ENCODE results near the gene NT5E.
A peak's percentile ranks its signal among the peaks of the same experiment; 100 is the strongest.
"Not testable (repeated sequence)": the region's sequence is repeated elsewhere in the genome, so short reads cannot be mapped to it uniquely, and the experiment has no call there.

Gene NT5E

GRCh38 chr6:85449818-85450759 is at the start of gene NT5E:
NT5E (plus strand) TSS chr6:85450083; CDS start chr6:85450140, 57 bp downstream.
- peaks cover 3% of the 10 kb centered on the region; the same call in 1 of the 2 replicates for H3K4me1 ChIP-seq (ENCODE audit: control insufficient read depth, insufficient read depth, low read length)
- H3K4me3 ChIP-seq (ENCODE audit: low read depth, low read length) = peak within 1 kb of the TSS; percentile 63
- peak within 1 kb of the TSS; percentile 57 for H3K9ac ChIP-seq (ENCODE audit: low read length)
- H3K36me3 ChIP-seq (ENCODE audit: control insufficient read depth, insufficient read depth, low read length) = no peaks in the 10 kb centered on the region
- no peak within 1 kb of the TSS for H3K27ac ChIP-seq (ENCODE audit: low read depth, low read length)
- H3K9me3 ChIP-seq (ENCODE audit: control insufficient read depth, insufficient read depth, low read depth, low read length) = no peaks in the 10 kb centered on the region
- H3K27me3 ChIP-seq (ENCODE audit: control insufficient read depth, insufficient read depth, low read length) = peaks cover 81% of the 10 kb centered on the region

DNA sequence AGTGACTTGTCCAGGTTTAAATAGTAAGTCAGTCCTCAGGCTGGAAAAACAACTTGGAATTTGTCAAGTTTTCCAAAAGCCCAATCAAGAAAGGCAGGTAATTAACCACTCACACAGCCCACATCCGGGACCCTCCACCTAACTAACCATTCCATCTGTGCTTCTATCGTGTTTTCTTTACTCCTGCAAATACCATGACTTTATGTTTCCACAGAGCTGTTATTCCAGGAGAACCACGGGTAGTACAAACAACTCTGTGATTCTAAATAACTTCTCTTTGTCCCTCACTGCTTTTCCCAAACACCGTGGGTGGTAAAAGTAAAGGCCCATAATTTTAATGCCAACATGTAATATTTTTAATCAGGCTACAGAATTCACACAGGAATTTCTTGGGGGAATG is 49.6 kb upstream of the NT5E start:
- H3K36me3 ChIP-seq (ENCODE audit: control insufficient read depth, insufficient read depth, low read length) = no peaks in the 10 kb centered on the region
- no peak overlapping the region for H3K4me3 ChIP-seq (ENCODE audit: low read depth, low read length)
- H3K4me1 ChIP-seq (ENCODE audit: control insufficient read depth, insufficient read depth, low read length) = peaks cover 36% of the 10 kb centered on the region
- no peak overlapping the region for H3K9ac ChIP-seq (ENCODE audit: low read length)
- no peak overlapping the region for H3K27ac ChIP-seq (ENCODE audit: low read depth, low read length)
- no peaks in the 10 kb centered on the region for H3K9me3 ChIP-seq (ENCODE audit: control insufficient read depth, insufficient read depth, low read depth, low read length)
- no peaks in the 10 kb centered on the region for H3K27me3 ChIP-seq (ENCODE audit: control insufficient read depth, insufficient read depth, low read length)

- Histone ChIP-seq H3K9me3 (ENCODE audit: control insufficient read depth, insufficient read depth, low read depth, low read length) (no peaks in the 10 kb centered on the region), H3K9ac (ENCODE audit: low read length) (no peak overlapping the region), H3K36me3 (ENCODE audit: control insufficient read depth, insufficient read depth, low read length) (no peaks in the 10 kb centered on the region), H3K27me3 (ENCODE audit: control insufficient read depth, insufficient read depth, low read length) (no peaks in the 10 kb centered on the region), H3K27ac (ENCODE audit: low read depth, low read length) (no peak overlapping the region), H3K4me3 (ENCODE audit: low read depth, low read length) (no peak overlapping the region), H3K4me1 (ENCODE audit: control insufficient read depth, insufficient read depth, low read length) (peaks cover 37% of the 10 kb centered on the region)
These were observed 48.5 kb upstream of the NT5E start for GRCh38 chr6:85401186-85402021.

GRCh38 chr6:85402071-85402470 is 47.8 kb upstream of the NT5E start:
- Histone ChIP-seq H3K4me1 (ENCODE audit: control insufficient read depth, insufficient read depth, low read length) (peaks cover 37% of the 10 kb centered on the region), H3K4me3 (ENCODE audit: low read depth, low read length) (no peak overlapping the region), H3K27ac (ENCODE audit: low read depth, low read length) (no peak overlapping the region), H3K9ac (ENCODE audit: low read length) (no peak overlapping the region), H3K9me3 (ENCODE audit: control insufficient read depth, insufficient read depth, low read depth, low read length) (no peaks in the 10 kb centered on the region), H3K27me3 (ENCODE audit: control insufficient read depth, insufficient read depth, low read length) (no peaks in the 10 kb centered on the region), H3K36me3 (ENCODE audit: control insufficient read depth, insufficient read depth, low read length) (no peaks in the 10 kb centered on the region)

GRCh38 chr6:85402922-85403321 is 47.0 kb upstream of the NT5E start:
- no peaks in the 10 kb centered on the region for H3K27me3 ChIP-seq (ENCODE audit: control insufficient read depth, insufficient read depth, low read length)
- no peaks in the 10 kb centered on the region for H3K36me3 ChIP-seq (ENCODE audit: control insufficient read depth, insufficient read depth, low read length)
- peaks cover 37% of the 10 kb centered on the region for H3K4me1 ChIP-seq (ENCODE audit: control insufficient read depth, insufficient read depth, low read length)
- no peaks in the 10 kb centered on the region for H3K9me3 ChIP-seq (ENCODE audit: control insufficient read depth, insufficient read depth, low read depth, low read length)
- no peak overlapping the region for H3K4me3 ChIP-seq (ENCODE audit: low read depth, low read length)
- H3K27ac ChIP-seq (ENCODE audit: low read depth, low read length) = no peak overlapping the region
- no peak overlapping the region for H3K9ac ChIP-seq (ENCODE audit: low read length)

DNA sequence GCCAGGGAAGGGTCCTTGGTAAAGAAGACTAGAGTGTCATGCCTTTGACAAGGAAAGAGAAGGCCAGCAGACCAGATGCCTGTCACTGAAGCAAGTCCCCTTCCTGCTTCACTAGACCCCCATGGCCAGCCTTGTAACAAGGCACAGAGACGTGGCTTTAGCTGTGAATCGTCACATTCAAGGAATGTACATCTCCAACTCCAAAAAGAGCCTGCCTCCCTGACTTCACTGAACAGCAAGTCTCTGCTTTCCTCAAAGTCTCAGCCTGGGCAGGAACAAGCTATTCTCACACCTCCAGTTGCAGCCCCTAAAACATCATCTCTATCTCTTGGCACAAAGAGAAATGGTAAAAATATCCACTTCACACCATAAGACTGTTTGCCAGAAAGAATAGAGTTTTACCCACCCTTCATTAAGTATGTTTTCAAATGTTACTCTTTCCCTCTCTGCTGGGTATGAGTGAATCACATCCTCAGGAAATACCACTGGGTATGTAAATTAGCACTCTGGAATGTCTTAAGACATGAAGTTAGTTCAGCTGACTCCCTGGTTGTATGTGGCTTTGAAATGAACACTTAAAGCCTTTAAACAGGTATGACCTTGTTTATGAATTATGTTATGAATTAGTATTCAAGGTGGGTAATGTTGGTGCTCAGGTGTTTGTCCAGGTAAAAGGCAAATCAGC is 46.4 kb upstream of the NT5E start:
- H3K9ac ChIP-seq (ENCODE audit: low read length) = no peak overlapping the region
- H3K27ac ChIP-seq (ENCODE audit: low read depth, low read length) = 0 out of 2 replicates have a peak overlapping the region, but pooled peaks have one; percentile 27
- no peaks in the 10 kb centered on the region for H3K27me3 ChIP-seq (ENCODE audit: control insufficient read depth, insufficient read depth, low read length)
- peaks cover 37% of the 10 kb centered on the region for H3K4me1 ChIP-seq (ENCODE audit: control insufficient read depth, insufficient read depth, low read length)
- no peak overlapping the region for H3K4me3 ChIP-seq (ENCODE audit: low read depth, low read length)
- no peaks in the 10 kb centered on the region for H3K9me3 ChIP-seq (ENCODE audit: control insufficient read depth, insufficient read depth, low read depth, low read length)
- no peaks in the 10 kb centered on the region for H3K36me3 ChIP-seq (ENCODE audit: control insufficient read depth, insufficient read depth, low read length)

GRCh38 chr6:85404016-85404563 is 45.8 kb upstream of the NT5E start:
- 0 out of 2 replicates have a peak overlapping the region, but pooled peaks have one; percentile 27 for H3K27ac ChIP-seq (ENCODE audit: low read depth, low read length)
- H3K9ac ChIP-seq (ENCODE audit: low read length); H3K36me3 ChIP-seq (ENCODE audit: control insufficient read depth, insufficient read depth, low read length); H3K4me3 ChIP-seq (ENCODE audit: low read depth, low read length); H3K9me3 ChIP-seq (ENCODE audit: control insufficient read depth, insufficient read depth, low read depth, low read length); H3K27me3 ChIP-seq (ENCODE audit: control insufficient read depth, insufficient read depth, low read length): not testable (repeated sequence)
- H3K4me1 ChIP-seq (ENCODE audit: control insufficient read depth, insufficient read depth, low read length) = peaks cover 37% of the 10 kb centered on the region

DNA sequence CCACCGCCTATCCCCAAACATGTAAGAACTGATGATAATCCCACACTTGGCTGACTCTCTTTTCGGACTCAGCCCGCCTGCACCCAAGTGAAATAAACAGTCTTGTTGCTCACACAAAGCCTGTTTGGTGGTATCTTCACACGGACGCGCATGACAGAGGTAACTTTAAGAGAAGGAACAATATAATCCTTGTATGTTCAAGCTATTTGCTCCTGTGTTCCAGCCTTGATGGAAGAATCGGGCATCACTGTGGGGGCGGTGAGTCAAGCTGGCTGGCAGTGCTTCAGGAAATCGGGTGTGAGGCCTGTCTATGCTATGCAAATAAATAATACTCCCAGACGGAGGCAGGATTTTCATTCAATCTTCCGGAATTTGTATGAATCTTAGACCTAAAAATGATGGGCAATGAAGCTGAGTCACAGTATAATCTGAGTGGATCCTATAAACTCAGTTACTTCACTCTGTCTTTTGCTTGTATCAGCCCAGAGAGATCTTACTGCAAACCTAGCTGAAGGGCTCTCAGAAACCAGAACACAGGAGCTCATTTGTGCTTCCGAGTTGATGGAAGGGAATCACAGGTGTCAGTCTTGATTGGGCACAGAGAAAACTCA is 45.2 kb upstream of the NT5E start:
- H3K4me3 ChIP-seq (ENCODE audit: low read depth, low read length) = no peak overlapping the region
- no peak overlapping the region for H3K27ac ChIP-seq (ENCODE audit: low read depth, low read length)
- no peak overlapping the region for H3K9ac ChIP-seq (ENCODE audit: low read length)
- H3K36me3 ChIP-seq (ENCODE audit: control insufficient read depth, insufficient read depth, low read length) = no peaks in the 10 kb centered on the region
- no peaks in the 10 kb centered on the region for H3K27me3 ChIP-seq (ENCODE audit: control insufficient read depth, insufficient read depth, low read length)
- H3K9me3 ChIP-seq (ENCODE audit: control insufficient read depth, insufficient read depth, low read depth, low read length) = no peaks in the 10 kb centered on the region
- H3K4me1 ChIP-seq (ENCODE audit: control insufficient read depth, insufficient read depth, low read length) = peaks cover 37% of the 10 kb centered on the region

DNA sequence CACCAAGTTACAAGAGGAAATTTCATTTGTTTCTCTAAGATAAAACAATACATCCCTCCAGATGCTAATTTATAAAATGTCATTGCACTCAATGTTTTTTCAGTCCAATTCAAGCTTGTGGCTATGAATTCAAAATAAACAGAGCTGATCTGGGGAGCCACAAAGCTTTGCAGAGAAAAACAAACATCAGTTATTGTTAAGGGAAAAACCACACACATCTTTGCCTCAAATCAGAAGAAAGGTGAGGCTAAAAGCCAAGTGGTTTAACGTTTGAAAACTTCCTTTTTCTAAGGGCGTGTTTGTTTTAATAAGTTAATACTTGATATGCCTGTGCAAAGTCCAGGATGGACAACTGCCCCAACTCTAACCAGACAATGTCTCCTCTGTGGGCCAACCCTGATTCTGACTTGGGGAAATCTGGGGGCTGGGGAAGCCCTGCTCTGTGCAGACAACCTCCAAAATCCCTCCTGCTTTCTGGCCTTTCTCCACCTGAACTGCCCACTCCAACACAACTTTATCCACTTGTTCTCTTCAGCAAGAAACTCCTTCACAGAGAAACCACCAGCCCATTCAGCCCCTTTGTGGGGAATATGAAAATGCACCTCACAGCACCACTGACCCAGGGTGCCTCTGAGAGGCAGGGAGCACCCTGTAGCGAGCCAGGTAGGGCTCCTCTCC is 44.6 kb upstream of the NT5E start:
- no peak overlapping the region for H3K9ac ChIP-seq (ENCODE audit: low read length)
- H3K4me3 ChIP-seq (ENCODE audit: low read depth, low read length) = no peak overlapping the region
- no peaks in the 10 kb centered on the region for H3K27me3 ChIP-seq (ENCODE audit: control insufficient read depth, insufficient read depth, low read length)
- H3K9me3 ChIP-seq (ENCODE audit: control insufficient read depth, insufficient read depth, low read depth, low read length) = no peaks in the 10 kb centered on the region
- H3K36me3 ChIP-seq (ENCODE audit: control insufficient read depth, insufficient read depth, low read length) = no peaks in the 10 kb centered on the region
- no peak overlapping the region for H3K27ac ChIP-seq (ENCODE audit: low read depth, low read length)
- H3K4me1 ChIP-seq (ENCODE audit: control insufficient read depth, insufficient read depth, low read length) = peaks cover 37% of the 10 kb centered on the region

DNA sequence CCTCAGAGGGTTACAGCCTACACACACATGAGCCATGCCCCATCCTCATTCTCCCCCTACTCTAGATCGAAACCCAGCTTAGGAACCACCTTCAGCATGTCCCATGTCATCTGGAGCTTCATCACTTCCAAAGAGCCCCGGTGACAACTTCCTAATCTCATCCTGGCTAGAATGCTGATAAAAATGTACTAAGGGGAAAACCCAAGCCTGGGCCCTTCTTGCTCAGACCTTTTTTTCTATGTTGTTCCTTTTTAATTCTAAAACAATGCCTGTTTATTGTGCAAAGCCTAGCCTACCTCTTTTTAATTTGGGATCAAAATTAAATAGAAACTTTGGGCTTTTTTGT is 44.1 kb upstream of the NT5E start:
- Histone ChIP-seq H3K9me3 (ENCODE audit: control insufficient read depth, insufficient read depth, low read depth, low read length) (no peaks in the 10 kb centered on the region), H3K9ac (ENCODE audit: low read length) (no peak overlapping the region), H3K36me3 (ENCODE audit: control insufficient read depth, insufficient read depth, low read length) (no peaks in the 10 kb centered on the region), H3K27me3 (ENCODE audit: control insufficient read depth, insufficient read depth, low read length) (no peaks in the 10 kb centered on the region), H3K4me1 (ENCODE audit: control insufficient read depth, insufficient read depth, low read length) (peaks cover 37% of the 10 kb centered on the region), H3K27ac (ENCODE audit: low read depth, low read length) (no peak overlapping the region), H3K4me3 (ENCODE audit: low read depth, low read length) (no peak overlapping the region)
